Stomach (tissue), 4 donors: ENCODE results near the gene NCKAP5.

ENCODE experiments used
- CTCF ChIP-seq, 7 experiments: fragments of 450-650 bp in 4 of 7; fragments of 200-600 bp in 3 of 7; sonication (generic) in 3 of 7; IDR thresholded peaks; one replicate each; pipeline ENCODE4 v1.5.1; 2016 to 2019; ENCODE audit warnings: antibody characterized with exemption in 7 of 7, control low read depth in 2 of 7, mild to moderate bottlenecking in 1 of 7
- EP300 ChIP-seq: sonication (generic); formaldehyde crosslinking; IDR thresholded peaks from one replicate; pipeline ENCODE4 v1.6.1; 2017; ENCODE audit warnings: antibody characterized with exemption
- POLR2A ChIP-seq, 4 donors: fragments of 450-650 bp; IDR thresholded peaks; one replicate each; pipeline ENCODE4 v1.6.1; 2016; ENCODE audit warnings: antibody characterized with exemption in 4 of 4, control low read depth in 2 of 4, mild to moderate bottlenecking in 1 of 4, moderate library complexity in 1 of 4
- POLR2AphosphoS5 ChIP-seq, 3 donors: sonication (generic); formaldehyde crosslinking; IDR thresholded peaks; one replicate each; pipeline ENCODE4 v1.6.1; 2016; ENCODE audit warnings: antibody characterized with exemption in 3 of 3

GRCh38 chr2:133312038-133312729, 256.1 kb downstream of the NCKAP5 start:
- TF ChIP-seq POLR2AphosphoS5 (IDR thresholded peaks at IDR 0.05) (no peak), CTCF (IDR thresholded peaks at IDR 0.05) (no peak), POLR2A (IDR thresholded peaks at IDR 0.05) (no peak), EP300 (no peak)
